AG09319 (cell line): ENCODE data around the gene TPCN1.

Source experiments
- DNase-seq: peaks from one replicate; pipeline ENCODE4 v3.0.0-alpha.2; 2010; ENCODE audit warnings: low read depth; ENCODE audit errors: extremely low read depth
- CTCF ChIP-seq: IDR thresholded peaks from 2 replicates; pipeline ENCODE4 v1.5.1; 2011; ENCODE audit warnings: low read depth, mild to moderate bottlenecking, inconsistent platforms, low read length, moderate library complexity

The TPCN1 gene

GRCh38 chr12:113306382-113306781 lies 85.1 kb downstream of the TPCN1 start:
- TF ChIP-seq CTCF = no peak
- no peak for DNase-seq

- no peak; the same call in 1 of the 2 replicates for TF ChIP-seq CTCF
- no peak for DNase-seq
Observed at GRCh38 chr12:113310489-113310888, 89.2 kb downstream of the TPCN1 start.

GRCh38 chr12:113314121-113314529 lies 92.9 kb downstream of the TPCN1 start:
- no peak for TF ChIP-seq CTCF
- no peak for DNase-seq

- TF ChIP-seq CTCF = no peak
Observed at GRCh38 chr12:113315358-113315757, 94.1 kb downstream of the TPCN1 start.

GRCh38 chr12:113316155-113316554 lies 94.9 kb downstream of the TPCN1 start:
- peak; percentile 6 for TF ChIP-seq CTCF
- no peak for DNase-seq

More at GRCh38 chr12:113315358-113315757, 94.1 kb downstream of the TPCN1 start:
- no peak for DNase-seq

GRCh38 chr12:113317122-113317521 lies 95.9 kb downstream of the TPCN1 start:
- TF ChIP-seq CTCF = no peak
- DNase-seq = no peak

- TF ChIP-seq CTCF = no peak
- no peak for DNase-seq
Observed at GRCh38 chr12:113318046-113318656, 96.9 kb downstream of the TPCN1 start.
